Epithelial cell of esophagus (primary cell): ENCODE results near the gene KRTCAP2.
"Not testable (repeated sequence)": the region's sequence is repeated elsewhere in the genome, so short reads cannot be mapped to it uniquely, and the experiment has no call there.

Experiments used
- DNase-seq: peaks from one replicate; pipeline ENCODE4 v3.0.0; 2010; ENCODE audit warnings: low read depth
- H3K4me3 ChIP-seq: 2 replicates; pipeline ENCODE4 v1.5.1; 2011; ENCODE audit warnings: mild to moderate bottlenecking, low read length, control low read depth
- CTCF ChIP-seq: IDR thresholded peaks from 2 replicates; pipeline ENCODE4 v1.5.1; 2011; ENCODE audit warnings: low read depth, mild to moderate bottlenecking, low read length, control low read depth, inconsistent platforms; ENCODE audit not compliant: insufficient read depth; ENCODE audit errors: missing control alignments

KRTCAP2 gene

DNA sequence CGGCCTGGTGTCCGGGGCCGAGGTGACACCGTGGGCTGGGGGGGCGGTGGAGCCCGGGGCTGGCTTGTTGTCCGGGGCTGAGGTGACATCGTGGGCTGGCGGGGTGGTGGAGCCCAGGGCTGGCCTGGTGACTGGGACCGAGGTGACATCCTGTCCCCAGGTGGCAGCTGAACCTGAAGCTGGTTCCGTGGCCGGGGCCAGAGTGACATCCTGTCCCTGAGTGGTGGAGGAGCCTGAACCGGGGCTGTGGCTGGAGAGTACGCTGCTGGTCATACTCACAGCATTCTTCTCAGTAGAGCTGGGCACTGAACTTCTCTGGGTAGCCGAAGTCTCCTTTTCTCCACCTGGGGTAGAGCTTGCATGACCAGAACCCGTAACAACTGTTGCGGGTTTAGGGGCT lies 18.8 kb upstream of the KRTCAP2 start:
- no peak for DNase-seq
- H3K4me3 ChIP-seq: no peak overlapping the region
- no peak for TF ChIP-seq CTCF

DNA sequence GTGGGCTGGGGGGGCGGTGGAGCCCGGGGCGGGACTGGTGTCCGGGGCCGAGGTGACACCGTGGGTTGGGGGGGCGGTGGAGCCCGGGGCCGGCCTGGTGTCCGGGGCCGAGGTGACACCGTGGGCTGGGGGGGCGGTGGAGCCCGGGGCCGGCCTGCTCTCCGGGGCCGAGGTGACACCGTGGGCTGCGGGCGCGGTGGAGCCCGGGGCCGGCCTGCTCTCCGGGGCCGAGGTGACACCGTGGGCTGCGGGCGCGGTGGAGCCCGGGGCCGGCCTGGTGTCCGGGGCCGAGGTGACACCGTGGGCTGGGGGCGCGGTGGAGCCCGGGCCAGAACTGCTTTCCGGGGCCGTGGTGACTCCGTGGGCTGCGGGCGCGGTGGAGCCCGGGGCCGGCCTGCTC lies 16.8 kb upstream of the KRTCAP2 start:
- H3K4me3 ChIP-seq, DNase-seq: not testable (repeated sequence)

DNA sequence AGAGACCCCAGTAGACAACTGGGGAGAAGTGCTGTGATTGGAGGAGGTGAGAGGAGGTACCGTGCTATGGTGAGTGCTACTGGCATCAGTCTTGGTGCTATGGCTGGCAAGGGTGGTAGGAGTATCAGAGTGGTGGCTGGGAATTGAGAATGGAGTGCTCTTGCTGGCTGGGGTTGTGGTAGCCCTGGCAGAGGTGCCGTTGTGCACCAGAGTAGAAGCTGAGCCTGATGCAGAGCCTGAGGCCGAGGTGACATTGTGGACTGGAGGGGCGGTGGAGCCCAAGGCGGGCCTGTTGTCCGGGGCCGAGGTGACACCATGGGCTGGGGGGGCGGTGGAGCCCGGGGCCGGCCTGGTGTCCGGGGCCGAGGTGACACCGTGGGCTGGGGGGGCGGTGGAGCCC lies 15.2 kb upstream of the KRTCAP2 start:
- H3K4me3 ChIP-seq: no peak overlapping the region
- TF ChIP-seq CTCF: no peak
- no peak for DNase-seq

DNA sequence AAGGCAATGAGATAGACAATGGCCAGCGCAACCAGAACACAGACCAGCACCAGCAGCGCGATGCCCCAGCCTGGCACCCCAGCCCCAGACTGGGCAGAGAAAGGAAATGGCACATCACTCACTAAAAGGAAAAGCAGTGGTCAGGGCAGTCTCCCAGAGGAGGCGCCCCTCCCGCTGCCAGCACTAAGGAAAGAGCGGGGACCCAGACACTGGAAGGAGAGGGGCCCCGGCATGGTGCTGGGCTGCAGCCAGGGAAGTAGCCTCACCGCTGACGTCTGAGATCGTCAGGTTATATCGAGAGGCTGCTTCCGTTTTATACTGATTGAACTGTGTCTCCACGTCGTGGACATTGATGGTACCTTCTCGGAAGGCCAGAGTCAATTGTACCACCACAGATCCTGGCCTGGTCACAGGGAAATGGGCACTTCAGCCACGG lies 14.4 kb upstream of the KRTCAP2 start:
- H3K4me3 ChIP-seq: no peak overlapping the region
- no peak for DNase-seq
- TF ChIP-seq CTCF: no peak

DNA sequence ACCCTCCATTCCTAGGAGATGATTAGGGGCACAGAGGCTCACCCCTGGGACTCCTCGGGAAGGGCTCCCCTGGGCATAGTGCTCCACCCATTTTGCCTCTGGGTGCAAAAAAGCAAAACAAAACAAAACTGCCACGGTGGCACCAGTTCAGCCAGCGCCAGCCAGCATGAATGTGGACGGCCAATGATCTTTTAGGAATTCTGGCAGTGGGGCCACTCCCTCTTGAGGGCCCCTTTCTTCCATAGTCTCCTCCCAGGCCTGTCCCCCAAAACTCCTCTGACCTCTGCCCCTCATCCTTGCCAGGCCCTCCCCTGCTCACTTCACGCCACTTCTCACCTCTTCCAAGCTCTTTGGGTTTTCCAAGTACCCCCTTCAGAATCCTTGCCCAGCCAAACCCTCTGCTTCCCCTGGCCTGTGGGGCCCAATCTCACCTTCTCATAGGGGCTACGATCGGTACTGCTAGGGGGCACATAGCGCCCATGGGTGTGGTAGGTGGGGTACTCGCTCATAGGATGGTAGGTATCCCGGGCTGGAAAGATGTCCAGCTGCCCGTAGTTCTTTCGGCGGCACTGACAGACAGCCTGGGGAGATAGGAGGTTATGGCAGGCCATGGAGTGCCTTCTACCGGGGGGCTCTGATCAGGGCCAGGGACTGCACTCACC lies 13.8 kb upstream of the KRTCAP2 start:
- no peak for TF ChIP-seq CTCF
- H3K4me3 ChIP-seq: no peak overlapping the region
- no peak for DNase-seq

DNA sequence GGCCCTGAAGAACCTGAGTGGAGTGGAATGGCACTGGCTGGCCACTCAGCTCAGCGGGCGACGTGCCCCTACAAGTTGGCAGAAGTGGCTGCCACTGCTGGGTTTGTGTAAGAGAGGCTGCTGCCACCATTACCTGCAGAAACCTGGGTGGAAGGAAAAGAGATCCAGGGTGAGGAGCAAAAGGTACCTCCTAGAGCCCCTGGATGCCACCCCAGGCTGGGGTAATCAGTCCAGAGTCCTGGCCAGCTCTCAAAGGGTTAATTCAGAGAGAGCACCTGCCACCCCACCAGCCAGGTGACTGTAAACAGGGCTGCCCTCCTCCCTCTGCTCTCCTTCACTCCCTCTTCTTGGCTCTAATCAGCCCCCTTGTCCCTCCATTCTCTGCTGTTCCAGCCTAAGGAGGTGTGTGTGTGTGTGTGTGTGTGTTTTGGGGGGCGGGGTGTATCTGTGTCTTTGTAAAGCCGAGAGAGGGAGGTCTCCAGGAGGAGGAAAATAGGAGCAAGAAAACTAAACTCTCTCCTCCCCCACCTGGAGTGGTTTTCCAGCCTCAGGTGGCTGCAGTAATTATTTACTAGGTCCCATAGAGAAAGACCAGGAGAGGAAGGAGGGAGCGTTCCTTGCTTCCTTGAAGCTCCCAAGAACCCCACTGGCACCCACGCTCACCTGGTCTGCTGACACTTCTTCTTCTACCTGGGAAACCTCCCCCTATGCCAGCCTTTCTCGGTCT lies 13.1 kb upstream of the KRTCAP2 start:
- no peak for DNase-seq
- no peak for TF ChIP-seq CTCF
- no peak overlapping the region for H3K4me3 ChIP-seq

- no peak overlapping the region for H3K4me3 ChIP-seq
- TF ChIP-seq CTCF: no peak
- DNase-seq: no peak
Observed at GRCh38 chr1:155185783-155186066, 12.6 kb upstream of the KRTCAP2 start.
